Measurements from ENCODE around the gene METTL2B.
"Not testable (repeated sequence)": the region's sequence is repeated elsewhere in the genome, so short reads cannot be mapped to it uniquely, and the experiment has no call there.

The METTL2B gene

GRCh38 chr7:128523932-128524524 is 47.5 kb downstream of the METTL2B start:
- in situ Hi-C loops (cut with MboI; ENCODE audit: low sequenced_read_pairs), result not testable (repeated sequence)

- in situ Hi-C loops (cut with MboI; ENCODE audit: low sequenced_read_pairs), result not testable (repeated sequence)
Measured at GRCh38 chr7:128525584-128525983, 49.0 kb downstream of the METTL2B start.

GRCh38 chr7:128526062-128526466 is 49.5 kb downstream of the METTL2B start:
- in situ Hi-C loops (cut with MboI; ENCODE audit: low sequenced_read_pairs), result not testable (repeated sequence)

GRCh38 chr7:128529191-128529590 is 52.6 kb downstream of the METTL2B start:
- in situ Hi-C loops (cut with MboI; ENCODE audit: low sequenced_read_pairs), result not testable (repeated sequence)

- in situ Hi-C loops (cut with MboI; ENCODE audit: low sequenced_read_pairs), result not testable (repeated sequence)
Measured at GRCh38 chr7:128530121-128530854, 53.7 kb downstream of the METTL2B start.

- in situ Hi-C loops (cut with MboI; ENCODE audit: low sequenced_read_pairs), result no loop called here
Measured at GRCh38 chr7:128530855-128531104, 54.2 kb downstream of the METTL2B start.

GRCh38 chr7:128531105-128531954 is 54.8 kb downstream of the METTL2B start:
- in situ Hi-C loops (cut with MboI; ENCODE audit: low sequenced_read_pairs), result not testable (repeated sequence)

GRCh38 chr7:128531955-128532478 is 55.5 kb downstream of the METTL2B start:
- in situ Hi-C loops (cut with MboI; ENCODE audit: low sequenced_read_pairs), result not testable (repeated sequence)

GRCh38 chr7:128532956-128533355 is 56.4 kb downstream of the METTL2B start:
- in situ Hi-C loops (cut with MboI; ENCODE audit: low sequenced_read_pairs), result not testable (repeated sequence)

- in situ Hi-C loops (cut with MboI; ENCODE audit: low sequenced_read_pairs), result not testable (repeated sequence)
Measured at GRCh38 chr7:128537410-128537809, 60.9 kb downstream of the METTL2B start.

- in situ Hi-C loops (cut with MboI; ENCODE audit: low sequenced_read_pairs), result not testable (repeated sequence)
Measured at GRCh38 chr7:128542530-128542929, 66.0 kb downstream of the METTL2B start.

- in situ Hi-C loops (cut with MboI; ENCODE audit: low sequenced_read_pairs), result not testable (repeated sequence)
Measured at GRCh38 chr7:128543300-128543699, 66.8 kb downstream of the METTL2B start.

- in situ Hi-C loops (cut with MboI; ENCODE audit: low sequenced_read_pairs), result not testable (repeated sequence)
Measured at GRCh38 chr7:128546319-128546851, 69.8 kb downstream of the METTL2B start.

- in situ Hi-C loops (cut with MboI; ENCODE audit: low sequenced_read_pairs), result no loop called here
Measured at GRCh38 chr7:128550920-128551319, 74.4 kb downstream of the METTL2B start.

GRCh38 chr7:128554394-128554793 is 77.8 kb downstream of the METTL2B start:
- in situ Hi-C loops (cut with MboI; ENCODE audit: low sequenced_read_pairs), result not testable (repeated sequence)
